ENCODE measurements around the gene NCAPH2. TPM values are rescaled to one million over a fixed set of nuclear protein-coding genes. Genes with fewer than 3 reads are reported as not detected.

NCAPH2 gene
- total RNA-seq, 2 experiments from 2014 or later: 184 to 185 TPM

DNA sequence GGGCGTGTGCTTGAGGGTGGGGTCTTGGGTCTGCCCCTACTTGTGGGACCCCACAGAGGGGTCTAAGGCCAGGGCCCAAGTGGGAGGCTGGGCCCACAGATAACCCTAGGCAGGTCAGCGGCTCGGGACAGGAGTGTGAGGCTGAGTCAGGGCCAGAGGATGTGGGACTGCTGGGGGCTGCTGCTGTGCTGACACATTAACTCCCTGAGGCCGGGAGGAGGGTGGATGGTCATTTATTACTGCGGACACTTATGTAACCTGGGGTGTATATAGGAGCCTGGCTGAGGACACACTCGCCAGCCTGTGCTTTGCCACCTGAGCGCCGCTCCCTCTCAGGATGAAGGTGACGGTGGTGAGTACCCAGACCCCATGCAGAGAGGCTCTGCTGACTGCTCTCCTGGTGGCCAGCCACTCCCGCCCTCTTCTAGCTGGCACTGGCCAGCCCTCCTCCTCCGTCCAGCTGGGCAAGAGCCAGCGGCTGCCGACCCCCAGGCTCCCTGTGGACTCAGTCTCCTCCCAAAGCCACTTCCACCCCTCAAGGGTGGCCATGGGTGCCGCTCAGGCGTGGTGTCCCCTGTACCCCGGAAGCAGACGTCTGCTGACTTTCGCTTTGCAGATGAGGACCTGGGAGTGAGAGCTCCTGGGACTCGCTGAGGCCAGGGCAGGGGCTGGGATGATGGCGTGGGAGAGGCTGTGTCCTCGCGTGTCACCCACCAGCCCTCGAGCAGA is 21.3 kb upstream of the NCAPH2 start, which contains the start of gene MIOX:
Gene MIOX (plus strand): TSS at position 299 of the 729 bp plus-strand sequence. CDS start 39 bp downstream, at position 338.
- H3K4me3 Mint-ChIP-seq: peak within 1 kb of the TSS; percentile 59
- Histone ChIP-seq H3K9me3 (ENCODE audit: control insufficient read depth in 1 of 2, insufficient read depth in 1 of 2, low read length in 2 of 2) (no peaks in the 10 kb centered on the region), H3K4me3 (ENCODE audit: low read length) (no peak within 1 kb of the TSS), H3K4me1 (ENCODE audit: insufficient read depth, low read length) (peaks cover 23% of the 10 kb centered on the region), H3K27me3 (ENCODE audit: control insufficient read depth in 1 of 2, insufficient read depth in 2 of 2, low read length in 2 of 2) (peaks cover 0 to 2% of the 10 kb centered on the region in 2 experiments), H3K27ac (ENCODE audit: low read depth in 1 of 2, low read length in 2 of 2) (no peak within 1 kb of the TSS), H3K36me3 (ENCODE audit: insufficient read depth, low read length) (no peaks in the 10 kb centered on the region)
- no peak for ATAC-seq (ENCODE audit: poor library complexity)
- intact Hi-C loops (cut with DNase I, micrococcal nuclease): no loop called here
- no peak within 1 kb of the TSS for H3K27ac Mint-ChIP-seq
- no peaks in the 10 kb centered on the region for H3K9me3 Mint-ChIP-seq
- no peak for DNase-seq
- ChIA-PET POLR2A (no interaction called here), CTCF (no interaction called here)
- TF ChIP-seq, protein P1, sequence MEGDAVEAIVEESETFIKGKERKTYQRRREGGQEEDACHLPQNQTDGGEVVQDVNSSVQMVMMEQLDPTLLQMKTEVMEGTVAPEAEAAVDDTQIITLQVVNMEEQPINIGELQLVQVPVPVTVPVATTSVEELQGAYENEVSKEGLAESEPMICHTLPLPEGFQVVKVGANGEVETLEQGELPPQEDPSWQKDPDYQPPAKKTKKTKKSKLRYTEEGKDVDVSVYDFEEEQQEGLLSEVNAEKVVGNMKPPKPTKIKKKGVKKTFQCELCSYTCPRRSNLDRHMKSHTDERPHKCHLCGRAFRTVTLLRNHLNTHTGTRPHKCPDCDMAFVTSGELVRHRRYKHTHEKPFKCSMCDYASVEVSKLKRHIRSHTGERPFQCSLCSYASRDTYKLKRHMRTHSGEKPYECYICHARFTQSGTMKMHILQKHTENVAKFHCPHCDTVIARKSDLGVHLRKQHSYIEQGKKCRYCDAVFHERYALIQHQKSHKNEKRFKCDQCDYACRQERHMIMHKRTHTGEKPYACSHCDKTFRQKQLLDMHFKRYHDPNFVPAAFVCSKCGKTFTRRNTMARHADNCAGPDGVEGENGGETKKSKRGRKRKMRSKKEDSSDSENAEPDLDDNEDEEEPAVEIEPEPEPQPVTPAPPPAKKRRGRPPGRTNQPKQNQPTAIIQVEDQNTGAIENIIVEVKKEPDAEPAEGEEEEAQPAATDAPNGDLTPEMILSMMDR (IDR thresholded peaks at IDR 0.05): no peak
- no peaks in the 10 kb centered on the region for H3K27me3 Mint-ChIP-seq
- no peaks in the 10 kb centered on the region for H3K36me3 Mint-ChIP-seq (ENCODE audit: low read depth)
- H3K4me1 Mint-ChIP-seq (ENCODE audit: low read depth): peaks cover 12% of the 10 kb centered on the region

DNA sequence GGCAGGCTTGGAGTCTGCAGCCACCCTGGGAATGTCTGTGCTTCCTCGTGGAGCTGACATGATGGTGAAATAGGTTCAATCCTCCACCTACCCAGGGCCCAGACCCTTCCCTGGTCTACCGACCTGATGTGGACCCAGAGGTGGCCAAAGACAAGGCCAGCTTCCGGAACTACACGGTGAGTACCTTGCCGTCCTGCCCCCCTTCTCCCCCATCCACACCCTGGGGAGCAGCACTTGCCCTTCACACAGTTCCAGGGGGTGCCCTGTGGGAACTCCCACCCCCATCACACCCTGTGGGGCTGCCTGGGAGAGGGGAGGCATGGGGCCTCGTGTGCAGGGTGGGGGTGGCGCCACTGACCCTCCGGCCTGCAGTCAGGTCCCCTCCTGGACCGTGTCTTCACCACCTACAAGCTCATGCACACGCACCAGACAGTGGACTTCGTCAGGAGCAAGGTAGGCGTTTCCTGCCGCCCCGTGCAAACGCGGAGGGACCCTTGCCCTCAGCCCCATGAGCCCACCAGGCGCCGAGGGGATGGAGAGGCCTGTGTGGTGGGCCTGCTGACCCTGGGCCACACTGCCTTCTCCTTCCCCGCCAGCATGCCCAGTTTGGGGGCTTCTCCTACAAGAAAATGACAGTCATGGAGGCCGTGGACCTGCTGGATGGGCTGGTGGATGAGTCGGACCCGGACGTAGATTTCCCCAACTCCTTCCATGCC is 20.6 kb upstream of the NCAPH2 start:
- Mint-ChIP-seq H3K4me3 (no peak overlapping the region), H3K27me3 (no peaks in the 10 kb centered on the region), H3K27ac (no peak overlapping the region), H3K9me3 (no peaks in the 10 kb centered on the region), H3K36me3 (ENCODE audit: low read depth) (no peaks in the 10 kb centered on the region), H3K4me1 (ENCODE audit: low read depth) (peaks cover 12% of the 10 kb centered on the region)
- CTCF ChIA-PET: no interaction called here
- DNase-seq (no peak), ATAC-seq (ENCODE audit: poor library complexity) (no peak)
- POLR2A ChIA-PET: no interaction called here
- H3K9me3 ChIP-seq (ENCODE audit: control insufficient read depth in 1 of 2, insufficient read depth in 1 of 2, low read length in 2 of 2): no peaks in the 10 kb centered on the region
- intact Hi-C loops (cut with DNase I, micrococcal nuclease): no loop called here
- no peaks in the 10 kb centered on the region for H3K27me3 ChIP-seq (ENCODE audit: control insufficient read depth in 1 of 2, insufficient read depth in 2 of 2, low read length in 2 of 2)
- no peaks in the 10 kb centered on the region for H3K36me3 ChIP-seq (ENCODE audit: insufficient read depth, low read length)
- TF ChIP-seq, protein P1 (IDR thresholded peaks at IDR 0.05): no peak
- H3K27ac ChIP-seq (ENCODE audit: low read depth in 1 of 2, low read length in 2 of 2): no peak overlapping the region
- H3K4me3 ChIP-seq (ENCODE audit: low read length): no peak overlapping the region
- H3K4me1 ChIP-seq (ENCODE audit: insufficient read depth, low read length): peaks cover 16% of the 10 kb centered on the region

DNA sequence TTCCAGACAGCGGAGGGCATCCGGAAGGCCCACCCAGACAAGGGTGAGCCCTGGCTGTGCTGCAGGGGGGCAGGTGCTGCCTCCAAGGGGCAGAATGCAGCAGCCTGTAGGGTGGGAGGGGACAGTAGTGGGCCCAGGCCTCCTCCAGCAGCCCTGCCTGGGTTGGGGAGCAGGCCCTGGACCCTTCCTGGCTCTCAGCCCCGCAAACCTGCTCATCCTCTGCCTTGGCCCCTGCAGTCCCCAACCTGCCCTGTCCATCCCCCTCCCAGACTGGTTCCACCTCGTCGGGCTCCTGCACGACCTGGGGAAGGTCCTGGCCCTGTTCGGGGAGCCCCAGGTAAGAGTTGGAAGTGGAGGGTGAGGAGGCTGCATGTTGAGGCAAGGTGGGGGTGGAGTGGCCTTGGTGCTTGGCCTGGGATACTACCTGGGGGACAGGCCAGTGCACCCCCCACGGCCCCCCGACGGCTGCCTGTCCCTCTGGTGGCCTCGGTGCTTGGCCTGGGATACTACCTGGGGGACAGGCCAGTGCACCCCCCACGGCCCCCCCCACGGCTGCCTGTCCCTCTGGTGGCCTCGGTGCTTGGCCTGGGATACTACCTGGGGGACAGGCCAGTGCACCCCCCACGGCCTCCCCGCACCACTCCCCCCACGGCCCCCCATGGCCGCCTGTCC is 19.9 kb upstream of the NCAPH2 start:
- H3K27me3 Mint-ChIP-seq: no peaks in the 10 kb centered on the region
- no peaks in the 10 kb centered on the region for H3K27me3 ChIP-seq (ENCODE audit: control insufficient read depth in 1 of 2, insufficient read depth in 2 of 2, low read length in 2 of 2)
- intact Hi-C loops (cut with DNase I, micrococcal nuclease): no loop called here
- POLR2A ChIA-PET: no interaction called here
- no peak for ATAC-seq (ENCODE audit: poor library complexity)
- H3K4me1 Mint-ChIP-seq (ENCODE audit: low read depth): peaks cover 12% of the 10 kb centered on the region
- no peaks in the 10 kb centered on the region for H3K9me3 Mint-ChIP-seq
- H3K27ac Mint-ChIP-seq: no peak overlapping the region
- H3K9me3 ChIP-seq (ENCODE audit: control insufficient read depth in 1 of 2, insufficient read depth in 1 of 2, low read length in 2 of 2): no peaks in the 10 kb centered on the region
- H3K4me1 ChIP-seq (ENCODE audit: insufficient read depth, low read length): peaks cover 12% of the 10 kb centered on the region
- no peak overlapping the region for H3K27ac ChIP-seq (ENCODE audit: low read depth in 1 of 2, low read length in 2 of 2)
- H3K36me3 Mint-ChIP-seq (ENCODE audit: low read depth): no peaks in the 10 kb centered on the region
- TF ChIP-seq, protein P1 (IDR thresholded peaks at IDR 0.05): no peak
- H3K36me3 ChIP-seq (ENCODE audit: insufficient read depth, low read length): no peaks in the 10 kb centered on the region
- no peak overlapping the region for H3K4me3 Mint-ChIP-seq
- no peak overlapping the region for H3K4me3 ChIP-seq (ENCODE audit: low read length)
- DNase-seq: no peak
- CTCF ChIA-PET: no interaction called here
